Thoracic aorta (tissue), 2 donors: Measurements from ENCODE around the gene BEND7. TPM values are rescaled to one million over a fixed set of nuclear protein-coding genes. Genes with fewer than 3 reads are reported as not detected.

Source experiments
- ATAC-seq: fragments of 150-250 bp; one replicate; pipeline ENCODE4 v1.8.0; 2017; ENCODE audit warnings: low read depth; ENCODE audit not compliant: insufficient number of reproducible peaks, low FRiP score
- DNase-seq: peaks from one replicate; pipeline ENCODE4 v3.0.0-alpha.2; 2020; ENCODE audit warnings: low spot score
- H3K27ac ChIP-seq, 2 donors: fragments of 200-600 bp; sonication (generic); 1 replicate in 1 of 2; 2 replicates in 1 of 2; pipeline ENCODE4 v1.5.1; 2016; ENCODE audit warnings: mild to moderate bottlenecking in 2 of 2, moderate library complexity in 2 of 2
- H3K27me3 ChIP-seq: fragments of 200-600 bp; sonication (generic); replicated peaks from 2 replicates; pipeline ENCODE4 v1.6.0; 2016; ENCODE audit warnings: mild to moderate bottlenecking; ENCODE audit not compliant: insufficient read depth
- H3K36me3 ChIP-seq: fragments of 200-600 bp; sonication (generic); one replicate; pipeline ENCODE4 v1.5.1; 2016
- H3K4me1 ChIP-seq, 2 donors: fragments of 200-600 bp; sonication (generic); 1 replicate in 1 of 2; 2 replicates in 1 of 2; pipeline versions ENCODE4 v1.5.1 to v1.6.0; 2016; ENCODE audit warnings: low read depth in 2 of 2, mild to moderate bottlenecking in 1 of 2; ENCODE audit not compliant: control insufficient read depth in 1 of 2
- H3K4me3 ChIP-seq: fragments of 200-600 bp; sonication (generic); 2 replicates; pipeline ENCODE4 v1.5.1; 2016; ENCODE audit warnings: mild to moderate bottlenecking
- H3K9me3 ChIP-seq: fragments of 200-600 bp; sonication (generic); 2 replicates; pipeline ENCODE4 v1.5.1; 2016
- CTCF ChIP-seq: fragments of 200-600 bp; sonication (generic); IDR thresholded peaks from one replicate; pipeline ENCODE4 v1.5.1; 2019; ENCODE audit warnings: antibody characterized with exemption
- total RNA-seq, 2 donors: library from RNA; depleted of rRNA; stranded (reverse); fragments of >200 nt; gene quantifications; one replicate each; pipeline versions ENCODE4 v1.1.0 to v1.2.3, GENCODE V29; 2016

Gene BEND7
- total RNA-seq, 2 donors from 2014 or later: 15.3 to 38.5 TPM

GRCh38 chr10:13392701-13393100 is 136.1 kb downstream of the BEND7 start:
- Histone ChIP-seq H3K9me3 (no peaks in the 10 kb centered on the region), H3K27ac (no peak overlapping the region), H3K36me3 (no peaks in the 10 kb centered on the region), H3K4me1 (peaks cover 0 to 3% of the 10 kb centered on the region in 2 donors), H3K4me3 (no peak overlapping the region), H3K27me3 (no peaks in the 10 kb centered on the region)
- DNase-seq (no peak), ATAC-seq (no peak)
- TF ChIP-seq CTCF: no peak

Other genes starting within 250 kb of the BEND7 start
- 10 to 100 TPM; 23.8 to 27.1 TPM for gene PHYH, start 228.9 kb downstream of the BEND7 start, total RNA-seq
- 10 to 100 TPM; 24.8 to 68.6 TPM for gene SEPHS1, start 180.7 kb downstream of the BEND7 start, total RNA-seq
- gene PRPF18, start 58.0 kb upstream of the BEND7 start, total RNA-seq: 10 to 100 TPM; 18.0 to 40.2 TPM